GM12878 (cell line): Measurements from ENCODE around the gene MEOX1. TPM values are rescaled to one million over a fixed set of nuclear protein-coding genes. Genes with fewer than 3 reads are reported as not detected.

Experiments used
- ATAC-seq: fragments of 200-7000 bp; cut with Tn5 transposase; 3 replicates; pipeline ENCODE4 v1.9.1; 2020; ENCODE audit warnings: mild to moderate bottlenecking, moderate library complexity
- BruUV-seq: library from RNA; stranded (reverse); fragments of 400-500 nt; replicated peaks from 2 replicates; lab custom pipeline; 2021; lab: Mats Ljungman, UMichigan
- CTCF ChIA-PET: fragments of 300-600 bp; sonication (Branson Sonifier 250); formaldehyde crosslinking; extraction: SDS; loops from one replicate; lab custom pipeline; 2021; ENCODE audit warnings: inconsistent platforms; lab: Yijun Ruan, JAX
- POLR2A ChIA-PET: fragments of 350-600 bp; formaldehyde crosslinking; extraction: SDS; loops from one replicate; lab custom pipeline; 2021; ENCODE audit warnings: inconsistent platforms; lab: Charles Lee
- RAD21 ChIA-PET: fragments of 300-600 bp; sonication (Branson Sonifier 250); formaldehyde crosslinking; loops from one replicate; lab custom pipeline; 2023; ENCODE audit warnings: antibody characterized with exemption; ENCODE audit not compliant: unreplicated experiment; lab: Charles Lee
- SMC1A ChIA-PET: fragments of 300-600 bp; sonication (Branson Sonifier 250); formaldehyde crosslinking; loops from one replicate; lab custom pipeline; 2023; ENCODE audit not compliant: unreplicated experiment, uncharacterized antibody; lab: Charles Lee
- DNase-seq: peaks from one replicate; pipeline ENCODE4 v3.0.0-alpha.2; 2011; ENCODE audit warnings: low read depth, low spot score
- FAIRE-seq: peaks from 3 replicates; lab custom pipeline; 2011; peaks lifted over from hg19 to GRCh38; lab: Jason Lieb, UNC
- H2AFZ ChIP-seq: 2 replicates; pipeline ENCODE4 v1.6.0; 2011; ENCODE audit warnings: low read depth, low read length, control low read depth; ENCODE audit not compliant: control insufficient read depth
- H3K27ac ChIP-seq: 2 replicates; pipeline ENCODE4 v1.5.1; 2011; ENCODE audit warnings: control low read depth; ENCODE audit not compliant: control insufficient read depth, insufficient read depth
- H3K27me3 ChIP-seq, 2 experiments: replicated peaks in 1 of 2; 2 replicates each; pipeline versions ENCODE4 v1.6.0 to v1.6.1; 2011; ENCODE audit warnings: low read length in 1 of 2; ENCODE audit not compliant: control insufficient read depth in 2 of 2, insufficient read depth in 2 of 2
- H3K36me3 ChIP-seq, 2 experiments: 2 replicates each; pipeline ENCODE4 v1.5.1; 2011; ENCODE audit warnings: low read length in 1 of 2; ENCODE audit not compliant: control insufficient read depth in 2 of 2, insufficient read depth in 2 of 2
- H3K4me1 ChIP-seq: 2 replicates; pipeline ENCODE4 v1.6.1; 2011; ENCODE audit warnings: mild to moderate bottlenecking, low read length, moderate library complexity, mixed read lengths; ENCODE audit not compliant: control insufficient read depth, insufficient read depth
- H3K4me2 ChIP-seq: 2 replicates; pipeline ENCODE4 v1.6.0; 2011; ENCODE audit warnings: control low read depth; ENCODE audit not compliant: control insufficient read depth, insufficient read depth
- H3K4me3 ChIP-seq: fragments of 200-600 bp; sonication (generic); 2 replicates; pipeline ENCODE4 v1.5.1; 2016
- H3K79me2 ChIP-seq: 2 replicates; pipeline ENCODE4 v1.6.0; 2011; ENCODE audit warnings: low read length; ENCODE audit not compliant: control insufficient read depth, insufficient read depth
- H3K9ac ChIP-seq: 2 replicates; pipeline ENCODE4 v1.8.0; 2011; ENCODE audit warnings: low read length, control low read depth, mixed read lengths; ENCODE audit not compliant: control insufficient read depth, insufficient read depth
- H3K9me3 ChIP-seq: replicated peaks from 3 replicates; pipeline ENCODE4 v1.5.1; 2011; ENCODE audit warnings: mild to moderate bottlenecking, low read length; ENCODE audit not compliant: control insufficient read depth, insufficient read depth
- H4K20me1 ChIP-seq: 2 replicates; pipeline ENCODE4 v1.6.0; 2011; ENCODE audit not compliant: control insufficient read depth, insufficient read depth
- ATF3 ChIP-seq: IDR thresholded peaks from 2 replicates; pipeline ENCODE4 v1.6.1; 2011; ENCODE audit warnings: low read depth, mild to moderate bottlenecking, low read length, moderate library complexity, borderline replicate concordance; ENCODE audit errors: extremely low read depth
- CBX5 ChIP-seq: sonication (generic); IDR thresholded peaks from 2 replicates; pipeline ENCODE4 v1.6.1; 2016; ENCODE audit warnings: low read depth, moderate library complexity, mild to moderate bottlenecking, inconsistent platforms
- EP300 ChIP-seq, 2 experiments: fragments of 150-350 bp in 1 of 2; IDR thresholded peaks; 2 replicates each; pipeline ENCODE4 v1.6.1; 2011 to 2012; ENCODE audit warnings: low read depth in 2 of 2, low read length in 2 of 2, borderline replicate concordance in 1 of 2, improper control_type of control experiment in 1 of 2, inconsistent platforms in 1 of 2; ENCODE audit not compliant: control insufficient read depth in 1 of 2
- HDAC2 ChIP-seq: fragments of 200-600 bp; sonication (generic); IDR thresholded peaks from 2 replicates; pipeline ENCODE4 v1.6.1; 2017
- MTA2 ChIP-seq: fragments of 450-650 bp; IDR thresholded peaks from 2 replicates; pipeline ENCODE4 v1.6.1; 2016; ENCODE audit warnings: low read depth, mild to moderate bottlenecking, moderate library complexity
- MYB ChIP-seq: fragments of 150-350 bp; IDR thresholded peaks from 2 replicates; pipeline ENCODE4 v1.6.1; 2014; ENCODE audit warnings: mild to moderate bottlenecking, low read depth, low read length, borderline replicate concordance
- NFXL1 ChIP-seq: fragments of 450-650 bp; IDR thresholded peaks from 2 replicates; pipeline ENCODE4 v1.6.1; 2017; ENCODE audit warnings: antibody characterized with exemption, mild to moderate bottlenecking, borderline replicate concordance
- POLR2AphosphoS2 ChIP-seq: IDR thresholded peaks from 2 replicates; pipeline ENCODE4 v1.6.1; 2011; ENCODE audit warnings: low read depth, mild to moderate bottlenecking, low read length, improper control_type of control experiment, moderate library complexity
- RAD21 ChIP-seq: IDR thresholded peaks from 2 replicates; pipeline ENCODE4 v1.6.1; 2011; ENCODE audit warnings: mild to moderate bottlenecking, low read depth, low read length, moderate library complexity; ENCODE audit not compliant: insufficient read depth
- STAT1 ChIP-seq: fragments of 450-650 bp; conservative IDR thresholded peaks from 2 replicates; pipeline ENCODE4 v1.6.1; 2014; ENCODE audit warnings: antibody characterized with exemption, mild to moderate bottlenecking
- TAF1 ChIP-seq: IDR thresholded peaks from 2 replicates; pipeline ENCODE4 v1.6.1; 2011; ENCODE audit warnings: mild to moderate bottlenecking, low read depth, low read length, borderline replicate concordance
- USF1 ChIP-seq: IDR thresholded peaks from 2 replicates; pipeline ENCODE4 v1.6.1; 2011; ENCODE audit warnings: borderline replicate concordance, low read depth, mild to moderate bottlenecking, moderate library complexity, mixed read lengths, low read length; ENCODE audit not compliant: insufficient read depth; ENCODE audit errors: extremely low read length
- ZNF274 ChIP-seq: IDR thresholded peaks from one replicate; pipeline ENCODE4 v1.8.0; 2011; ENCODE audit not compliant: insufficient read length, insufficient read depth
- ZSCAN29 ChIP-seq: fragments of 450-650 bp; IDR thresholded peaks from 2 replicates; pipeline ENCODE4 v1.6.1; 2017; ENCODE audit warnings: mild to moderate bottlenecking, moderate library complexity
- ZZZ3 ChIP-seq: IDR thresholded peaks from 2 replicates; pipeline ENCODE4 v1.6.1; 2011; ENCODE audit warnings: low read depth; ENCODE audit not compliant: control insufficient read depth, insufficient read length
- WGBS: methylation state at CpG from one replicate; pipeline ENCODE4 v1.1.6; 2016; ENCODE audit warnings: low lambda C conversion rate; ENCODE audit not compliant: insufficient replicate concordance, insufficient coverage; ENCODE audit errors: missing lambda C conversion rate; 5-methylcytosine and 5-hydroxymethylcytosine counted together
- in situ Hi-C: fragments of 300-500 bp; cut with MboI; formaldehyde crosslinking; loops from 9 replicates; pipeline ENCODE4 v1.14.3; 2018; ENCODE audit warnings: mixed read lengths
- intact Hi-C: fragments of 100-400 bp; cut with micrococcal nuclease; formaldehyde crosslinking; loops from one replicate; pipeline ENCODE4 v1.14.2; 2022; ENCODE audit not compliant: unreplicated experiment
- polyA plus RNA-seq, 11 experiments: library from polyadenylated mRNA; depleted of rRNA in 4 of 11; unstranded in 6 of 11; stranded (reverse) in 5 of 11; fragments of >200 nt; fragmentation: Nextera tagmentation in 4 of 11; fragmentation: Illumina TruSeq in 1 of 11; extraction: Ambion mirVana in 4 of 11; extraction: Trizol in 1 of 11; gene quantifications; 1 replicate in 1 of 11; 2 replicates in 10 of 11; pipeline versions ENCODE4 v1.2.1 to v1.2.3, GENCODE V29; 2011 to 2016; ENCODE audit warnings: inconsistent platforms in 2 of 11, missing spikeins in 2 of 11, low read depth in 1 of 11
- total RNA-seq, 4 experiments: library from RNA; depleted of rRNA in 3 of 4; stranded (reverse); fragments of >200 nt in 3 of 4; fragmentation: Illumina TruSeq in 1 of 4; extraction: Trizol in 1 of 4; gene quantifications; 2 replicates each; pipeline versions ENCODE4 v1.2.1 to v1.2.3, GENCODE V29; 2013 to 2021
- TF ChIP-seq, protein P1 (sequence below): fragments of 450-650 bp; IDR thresholded peaks from 2 replicates; pipeline ENCODE4 v1.6.1; 2017; ENCODE audit warnings: mild to moderate bottlenecking

MEOX1 gene
- total and polyA plus RNA-seq, 10 of the 15 experiments (the other 5 are each of a cell fraction or from before 2014, with no cell fraction given), result 0.19 to 9.4 (median 0.46) TPM

GRCh38 chr17:43645450-43645764, 16.3 kb downstream of the MEOX1 start:
- ChIA-PET POLR2A (no interaction called here), SMC1A (no interaction called here), RAD21 (no interaction called here), CTCF (no interaction called here)
- H2AFZ ChIP-seq, result no peak overlapping the region
- no peaks in the 10 kb centered on the region for H3K4me1 ChIP-seq
- no peaks in the 10 kb centered on the region for H3K36me3 ChIP-seq
- intact Hi-C loops (no loop called here), in situ Hi-C loops (no loop called here)
- no peak for DNase-seq
- no peak overlapping the region for H3K4me3 ChIP-seq
- no TSS peak for BruUV-seq
- no peak overlapping the region for H3K4me2 ChIP-seq
- no peak for ATAC-seq
- WGBS, result 83% methylated on average over 16 of the region's 16 CpGs
- no peaks in the 10 kb centered on the region for H3K79me2 ChIP-seq
- FAIRE-seq, result no peak
- H3K9me3 ChIP-seq, result no peaks in the 10 kb centered on the region
- no peak overlapping the region for H3K9ac ChIP-seq
- no peak overlapping the region for H3K27ac ChIP-seq
- no peaks in the 10 kb centered on the region; the same call in 1 of the 2 replicates for H4K20me1 ChIP-seq
- TF ChIP-seq ZSCAN29 (no peak), ZZZ3 (no peak), EP300 (IDR thresholded peaks at IDR 0.05; ENCODE audit: borderline replicate concordance in 1 of 2, control insufficient read depth in 1 of 2, low read depth in 2 of 2, low read length in 2 of 2) (no peak), ZNF274 (no peak)
- no peaks in the 10 kb centered on the region for H3K27me3 ChIP-seq

GRCh38 chr17:43644081-43644480, 17.6 kb downstream of the MEOX1 start:
- intact Hi-C loops (no loop called here), in situ Hi-C loops (no loop called here)
- ChIA-PET RAD21 (no interaction called here), POLR2A (interaction anchor here (0.5 kb wide), 1 partner anchor 241 kb away, joined by 4 read pairs; no protein-coding TSS in a partner anchor), CTCF (interaction anchor here (0.7 to 1.5 kb wide), 2 partner anchors 9 to 68 kb away, joined by 4 to 7 read pairs; no protein-coding TSS in a partner anchor), SMC1A (no interaction called here)
- no peak overlapping the region for H3K9ac ChIP-seq
- H4K20me1 ChIP-seq, result no peaks in the 10 kb centered on the region; the same call in 1 of the 2 replicates
- no peak for FAIRE-seq
- no peak for ATAC-seq
- TF ChIP-seq MYB (no peak), CBX5 (no peak), TAF1 (no peak), POLR2AphosphoS2 (no peak), ATF3 (no peak), MTA2 (no peak), HDAC2 (no peak), RAD21 (no peak), STAT1 (no peak), NFXL1 (no peak), USF1 (no peak)
- TF ChIP-seq, protein P1, sequence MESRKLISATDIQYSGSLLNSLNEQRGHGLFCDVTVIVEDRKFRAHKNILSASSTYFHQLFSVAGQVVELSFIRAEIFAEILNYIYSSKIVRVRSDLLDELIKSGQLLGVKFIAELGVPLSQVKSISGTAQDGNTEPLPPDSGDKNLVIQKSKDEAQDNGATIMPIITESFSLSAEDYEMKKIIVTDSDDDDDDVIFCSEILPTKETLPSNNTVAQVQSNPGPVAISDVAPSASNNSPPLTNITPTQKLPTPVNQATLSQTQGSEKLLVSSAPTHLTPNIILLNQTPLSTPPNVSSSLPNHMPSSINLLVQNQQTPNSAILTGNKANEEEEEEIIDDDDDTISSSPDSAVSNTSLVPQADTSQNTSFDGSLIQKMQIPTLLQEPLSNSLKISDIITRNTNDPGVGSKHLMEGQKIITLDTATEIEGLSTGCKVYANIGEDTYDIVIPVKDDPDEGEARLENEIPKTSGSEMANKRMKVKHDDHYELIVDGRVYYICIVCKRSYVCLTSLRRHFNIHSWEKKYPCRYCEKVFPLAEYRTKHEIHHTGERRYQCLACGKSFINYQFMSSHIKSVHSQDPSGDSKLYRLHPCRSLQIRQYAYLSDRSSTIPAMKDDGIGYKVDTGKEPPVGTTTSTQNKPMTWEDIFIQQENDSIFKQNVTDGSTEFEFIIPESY, result no peak
- no peak overlapping the region for H3K27ac ChIP-seq
- 23% methylated on average over 4 of the region's 4 CpGs for WGBS
- H3K27me3 ChIP-seq, result no peaks in the 10 kb centered on the region
- no peaks in the 10 kb centered on the region for H3K9me3 ChIP-seq
- no peak overlapping the region for H2AFZ ChIP-seq
- H3K4me2 ChIP-seq, result no peak overlapping the region
- DNase-seq, result no peak
- H3K4me1 ChIP-seq, result no peaks in the 10 kb centered on the region
- no peaks in the 10 kb centered on the region for H3K36me3 ChIP-seq
- no TSS peak for BruUV-seq
- H3K4me3 ChIP-seq, result no peak overlapping the region
- no peaks in the 10 kb centered on the region for H3K79me2 ChIP-seq
